ENCODE results near the gene BUD23.
"Not testable (repeated sequence)": the region's sequence is repeated elsewhere in the genome, so short reads cannot be mapped to it uniquely, and the experiment has no call there.

Gene BUD23

DNA sequence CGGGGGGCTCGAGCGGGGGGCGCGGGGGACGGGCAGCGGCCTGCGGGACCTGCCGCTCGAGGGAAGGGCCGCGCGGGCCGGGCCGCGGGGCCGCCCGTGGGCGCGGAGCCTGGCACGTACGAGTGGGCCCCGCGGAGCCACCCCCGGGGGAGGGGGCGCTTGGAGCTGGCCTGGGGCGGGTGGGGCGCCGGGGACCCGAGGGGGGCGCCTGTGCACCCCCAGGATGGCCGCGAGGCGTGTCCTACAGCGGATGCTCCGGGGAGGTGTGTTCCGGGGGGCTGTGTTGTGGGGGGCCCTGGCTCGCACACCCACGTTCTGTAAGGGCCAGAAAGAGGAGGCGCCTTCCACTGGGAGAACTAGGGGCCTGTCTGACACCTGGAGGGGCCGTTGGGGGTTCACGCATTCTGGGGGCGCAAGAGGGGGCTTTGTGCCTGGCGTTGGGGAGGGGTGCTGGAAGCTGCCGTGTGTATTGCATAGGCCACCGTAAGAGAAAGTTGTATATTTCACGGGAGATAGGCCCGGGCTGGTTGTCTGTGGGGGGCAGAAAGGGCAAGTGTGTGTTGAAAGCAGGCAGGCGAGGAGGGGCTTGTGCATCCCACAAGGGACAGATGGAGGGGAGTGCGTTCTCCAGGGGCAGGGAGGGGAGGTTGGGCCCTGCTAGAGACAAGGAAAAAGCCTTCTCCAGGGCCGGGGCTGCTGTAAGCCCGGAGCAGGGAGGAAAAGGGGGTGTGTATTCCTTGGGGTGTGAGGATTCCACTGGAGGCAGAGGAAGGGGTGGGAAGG is 15.1 kb upstream of the BUD23 start:
- no peak for DNase-seq

DNA sequence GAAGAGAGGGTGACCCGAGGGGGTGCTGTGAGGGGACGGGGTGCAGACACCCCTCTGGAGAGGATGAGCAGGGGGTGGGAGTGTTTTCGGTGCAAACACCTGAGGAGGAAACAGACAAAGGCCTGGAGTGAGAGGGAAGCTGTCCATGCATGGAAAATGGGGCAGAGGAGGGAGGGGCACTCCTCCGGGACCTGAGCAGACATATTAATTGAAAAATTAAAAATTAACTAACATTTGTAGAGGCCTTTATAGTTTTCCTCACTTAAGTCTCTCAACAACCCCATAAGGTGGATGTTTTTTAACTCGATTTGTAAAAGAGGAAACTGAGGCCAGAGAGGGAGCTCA is 14.5 kb upstream of the BUD23 start:
- DNase-seq = no peak

DNA sequence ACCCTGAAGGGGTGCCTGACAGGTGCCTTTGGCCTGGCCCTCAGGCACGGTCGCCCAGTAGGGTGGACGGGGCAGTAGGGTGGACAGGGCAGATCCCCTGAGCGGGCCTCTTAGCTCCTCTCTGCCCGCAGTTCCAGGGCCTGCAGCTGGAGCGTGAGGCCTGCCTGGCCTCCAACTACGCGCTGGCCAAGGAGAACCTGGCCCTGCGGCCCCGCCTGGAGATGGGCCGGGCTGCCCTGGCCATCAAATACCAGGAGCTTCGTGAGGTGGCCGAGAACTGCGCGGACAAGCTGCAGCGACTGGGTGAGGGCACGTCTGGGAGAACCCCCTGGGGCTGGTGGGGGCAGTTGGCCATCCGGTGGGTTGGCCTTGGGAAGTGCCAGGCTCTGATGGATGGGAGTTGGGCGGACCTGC is 14.1 kb upstream of the BUD23 start:
- no peak for DNase-seq

GRCh38 chr7:73669858-73670385 is 13.5 kb upstream of the BUD23 start:
- DNase-seq = no peak

- no peak for DNase-seq
These were observed 12.1 kb upstream of the BUD23 start for GRCh38 chr7:73671322-73671661.

GRCh38 chr7:73671857-73672445 is 11.4 kb upstream of the BUD23 start:
- no peak for DNase-seq

DNA sequence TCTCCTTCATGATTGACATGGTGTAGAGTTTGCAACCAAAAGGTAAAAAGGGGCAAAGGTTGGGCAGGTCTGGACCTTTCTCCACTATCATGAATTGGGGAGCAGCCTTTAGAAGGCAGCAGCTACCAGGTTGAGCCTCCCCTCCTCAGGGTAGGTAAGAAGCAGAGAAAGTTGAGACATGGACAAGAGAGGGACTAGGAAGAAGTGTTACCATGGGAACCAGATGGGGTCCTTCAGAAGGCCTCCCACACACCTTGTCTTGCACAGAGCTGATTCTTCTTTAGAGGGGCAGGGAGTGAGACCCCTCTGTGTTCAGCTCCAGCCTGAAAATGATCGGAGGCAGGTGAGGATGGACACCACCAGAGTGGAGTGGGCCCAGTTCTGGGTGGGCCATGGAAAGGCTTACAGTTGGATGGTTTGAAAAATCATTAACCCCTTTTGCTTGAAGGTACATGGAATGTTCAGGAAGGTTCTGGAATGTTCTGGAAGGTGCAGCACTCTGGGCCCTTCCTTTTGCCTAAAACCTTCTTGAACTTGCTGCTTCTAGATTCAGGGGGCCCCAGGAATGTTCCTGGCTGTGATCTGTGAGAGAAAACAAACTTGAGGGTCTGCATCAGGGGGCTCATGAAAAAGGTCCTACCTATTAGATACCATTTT is 8.8 kb upstream of the BUD23 start:
- DNase-seq = no peak

- not testable (repeated sequence) for DNase-seq
These were observed 7.3 kb upstream of the BUD23 start for GRCh38 chr7:73676062-73676461.

DNA sequence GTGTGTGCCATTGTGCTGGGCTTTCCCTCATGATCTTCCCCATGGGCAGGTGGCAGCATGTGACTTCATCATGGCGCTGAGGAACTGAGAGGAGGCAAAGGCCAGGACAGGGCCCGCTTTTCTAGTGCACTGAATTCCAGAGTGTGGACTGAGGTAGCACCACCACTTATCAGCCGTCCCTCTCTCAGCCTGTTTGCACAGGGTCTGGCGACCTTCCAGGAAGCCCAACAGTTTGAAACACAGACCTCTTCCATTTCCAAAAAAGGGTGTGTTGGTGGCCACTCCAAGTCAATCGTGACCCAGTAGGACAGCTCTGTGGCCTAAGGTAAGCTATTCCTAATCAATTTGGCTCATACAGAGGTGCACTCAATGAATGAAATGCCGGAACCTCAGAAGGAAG is 4.5 kb upstream of the BUD23 start:
- no peak for DNase-seq

GRCh38 chr7:73679709-73680108 is 3.7 kb upstream of the BUD23 start:
- no peak for DNase-seq

DNA sequence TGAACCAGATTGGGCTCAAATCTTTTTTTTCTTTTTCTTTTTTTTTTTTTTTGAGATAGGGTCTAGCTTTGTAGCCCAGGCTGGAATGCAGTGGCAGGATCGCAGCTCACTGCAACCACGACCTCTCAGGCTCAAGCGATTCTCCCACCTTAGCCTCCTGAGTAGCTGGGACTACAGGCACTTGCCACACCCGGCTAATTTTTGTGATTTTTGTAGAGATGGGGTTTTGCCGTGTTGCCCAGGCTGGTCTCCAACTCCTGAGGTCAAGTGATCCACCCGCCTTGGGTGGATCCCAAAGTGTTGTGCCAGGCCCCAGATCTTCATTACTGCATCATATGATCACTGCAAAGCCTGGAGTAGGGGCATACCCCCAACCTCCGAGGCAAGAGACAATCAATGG is 2.9 kb upstream of the BUD23 start:
- no peak for DNase-seq

DNA sequence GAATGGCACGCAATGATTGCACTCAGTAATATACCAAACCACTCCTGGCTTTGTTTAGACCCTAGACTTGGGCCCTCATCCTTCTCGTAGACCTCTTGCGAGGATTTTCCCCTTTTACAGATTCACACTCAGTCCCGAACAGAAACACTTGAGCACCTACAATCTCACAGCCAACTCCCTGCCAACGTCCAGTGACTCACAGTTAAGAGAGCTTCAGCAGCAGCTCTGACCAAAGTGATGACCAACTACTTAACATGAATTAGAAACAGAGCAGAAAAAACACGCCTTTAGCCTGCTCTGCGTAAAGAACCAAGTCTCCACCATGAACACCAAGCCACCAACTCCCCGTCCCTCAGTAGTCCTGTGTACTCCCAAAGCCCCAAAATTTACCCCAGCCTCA is 2.4 kb upstream of the BUD23 start:
- no peak for DNase-seq

GRCh38 chr7:73682745-73683055 is 697 bp upstream of the BUD23 start:
- no peak for DNase-seq

GRCh38 chr7:73683788-73684693 is 644 bp downstream of the BUD23 start:
- DNase-seq = no peak

GRCh38 chr7:73685311-73685710 is 1.9 kb downstream of the BUD23 start:
- no peak for DNase-seq

- DNase-seq = no peak
These were observed 4.9 kb downstream of the BUD23 start for GRCh38 chr7:73688288-73688687.

GRCh38 chr7:73690646-73691045 is 7.2 kb downstream of the BUD23 start:
- no peak for DNase-seq

DNA sequence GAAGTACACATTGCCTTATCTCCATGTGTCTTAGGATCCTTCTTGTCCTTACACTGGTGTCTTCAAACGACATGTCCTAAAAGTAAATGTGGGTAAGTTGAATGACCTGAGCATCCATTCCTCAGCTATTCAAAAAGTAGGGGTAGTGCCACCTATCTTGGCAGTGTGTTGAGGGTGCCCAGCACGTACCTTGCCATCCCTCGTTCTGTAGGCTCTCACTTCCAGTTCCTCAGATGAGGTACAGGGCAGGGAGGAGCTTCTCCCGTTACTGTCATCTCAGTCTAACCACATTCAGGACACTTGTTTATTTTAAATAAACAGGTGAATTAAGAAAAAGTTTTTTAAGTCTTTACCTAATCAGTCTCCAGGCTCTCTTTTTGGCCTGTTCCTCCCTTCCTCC is 13.0 kb downstream of the BUD23 start:
- DNase-seq = no peak

GRCh38 chr7:73698410-73698809 is 15.0 kb downstream of the BUD23 start:
- no peak for DNase-seq

- DNase-seq = no peak
These were observed 16.1 kb downstream of the BUD23 start for GRCh38 chr7:73699370-73700068.

DNA sequence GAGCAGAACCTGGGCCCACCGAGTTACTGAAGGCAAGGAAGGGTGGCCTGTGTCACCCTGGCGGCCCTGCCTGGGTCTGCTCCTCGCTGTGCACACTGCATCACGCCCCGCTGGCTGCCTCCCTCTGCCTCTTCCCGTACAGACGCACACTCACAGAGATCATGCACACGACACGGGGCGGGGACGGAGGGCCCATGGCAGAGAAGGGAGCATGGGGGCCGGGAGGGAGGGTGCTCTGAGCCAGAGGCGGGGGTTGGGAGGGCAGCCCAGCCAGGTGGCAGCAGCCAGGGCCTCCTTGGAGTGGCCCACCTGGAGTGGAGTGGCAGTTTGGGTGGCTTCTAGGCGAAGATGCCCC is 16.6 kb downstream of the BUD23 start:
- no peak for DNase-seq

DNA sequence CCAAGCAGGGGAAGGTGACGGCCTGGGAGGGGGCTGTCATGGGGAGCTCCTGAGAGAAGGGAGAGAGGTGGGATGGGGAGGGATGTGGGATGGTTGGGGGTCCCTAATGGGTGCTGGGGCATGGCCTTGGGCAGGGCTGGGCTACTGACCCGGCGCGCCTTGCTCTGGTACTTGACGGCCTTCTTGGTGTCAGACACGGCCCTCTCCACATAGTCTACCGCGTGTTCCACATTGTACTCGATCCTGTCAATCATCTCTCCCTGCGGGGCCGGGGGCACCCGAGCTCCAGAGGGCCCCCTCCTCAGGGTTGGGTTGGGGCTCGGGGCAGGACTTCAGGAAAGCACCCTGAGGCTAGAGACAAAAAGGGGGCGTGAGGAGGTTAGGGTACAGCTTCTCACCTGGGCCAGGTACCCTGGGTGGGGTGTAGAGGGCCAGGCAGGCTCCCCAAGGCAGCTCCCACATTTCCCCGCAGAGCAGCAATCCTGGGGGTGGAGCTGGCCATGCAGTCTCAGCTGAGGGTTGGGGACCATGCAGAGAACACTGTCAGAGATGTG is 17.3 kb downstream of the BUD23 start:
- no peak for DNase-seq

Data from right hindlimb (tissue), 1 donor.